Measurements from ENCODE around the gene MBD5. TPM values are rescaled to one million over a fixed set of nuclear protein-coding genes. Genes with fewer than 3 reads are reported as not detected.
A peak's percentile ranks its signal among the peaks of the same experiment; 100 is the strongest.
"Not testable (repeated sequence)": the region's sequence is repeated elsewhere in the genome, so short reads cannot be mapped to it uniquely, and the experiment has no call there.

MBD5 gene
- total RNA-seq, result 10 to 100 TPM; 22.9 to 44.2 (median 40.2) TPM

GRCh38 chr2:148021059-148021861 lies at the start of gene MBD5:
MBD5 (plus strand) TSS chr2:148021091.
- Histone ChIP-seq H3K4me1 (peaks cover 0 to 24% (median 0%) of the 10 kb centered on the region in 4 donors), H3K36me3 (no peaks in the 10 kb centered on the region), H3K9me3 (no peaks in the 10 kb centered on the region), H3K27ac (peak within 1 kb of the TSS; percentile 81 to 97 (median 96)), H3K27me3 (no peaks in the 10 kb centered on the region), H3K4me3 (peak within 1 kb of the TSS; percentile 64 to 90 (median 72))
- TF ChIP-seq POLR2A (IDR thresholded peaks at IDR 0.05), result no peak
- TF ChIP-seq CTCF (IDR thresholded peaks at IDR 0.05), result no peak
- DNase-seq, result peak in 2 of 3 donors; percentile 46 to 71

DNA sequence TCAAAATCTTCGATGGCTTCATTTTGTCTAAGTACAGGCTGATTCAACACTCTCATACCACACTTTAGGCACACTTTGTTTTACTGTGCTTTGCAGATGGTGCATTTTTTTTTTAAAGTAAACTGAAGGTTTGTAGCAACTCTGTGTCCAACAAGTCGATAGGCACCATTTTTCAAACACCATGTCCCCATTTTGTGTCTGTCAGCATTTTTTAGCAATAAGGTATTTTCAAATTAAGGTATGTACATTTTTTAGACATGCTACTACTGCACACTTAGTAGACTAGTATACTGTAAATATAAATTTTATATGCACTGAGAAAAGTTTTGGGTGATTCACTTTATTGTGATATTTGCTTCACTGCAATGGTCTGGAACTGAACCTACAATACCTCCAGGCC lies 44.8 kb upstream of the MBD5 start:
- no peaks in the 10 kb centered on the region for H3K36me3 ChIP-seq
- TF ChIP-seq POLR2A (IDR thresholded peaks at IDR 0.05) (no peak), CTCF (IDR thresholded peaks at IDR 0.05) (no peak)
- H3K27ac ChIP-seq, result no peak overlapping the region
- H3K9me3 ChIP-seq, result no peaks in the 10 kb centered on the region
- no peaks in the 10 kb centered on the region for H3K4me1 ChIP-seq
- H3K27me3 ChIP-seq, result no peaks in the 10 kb centered on the region
- no peak for DNase-seq
- H3K4me3 ChIP-seq, result no peak overlapping the region

DNA sequence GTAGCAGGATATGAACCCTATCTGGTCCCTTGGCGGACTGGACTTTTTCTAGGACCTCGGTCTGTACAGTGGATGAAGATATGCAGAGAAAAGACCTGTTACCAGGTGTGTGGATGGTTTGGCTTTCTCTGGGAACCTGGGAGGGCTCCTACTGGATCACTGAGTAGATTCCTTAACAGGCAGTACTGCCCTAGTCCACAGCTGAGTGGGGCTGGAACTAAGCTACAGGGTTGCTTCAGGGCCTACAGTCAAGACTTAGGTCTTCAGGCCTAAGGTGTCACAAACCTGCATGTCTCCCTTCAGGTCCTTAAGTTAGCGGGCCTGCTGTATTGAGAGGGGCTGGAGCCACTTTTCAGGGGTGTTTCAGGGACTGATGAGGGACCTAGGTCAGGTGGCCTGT lies 43.2 kb upstream of the MBD5 start:
- Histone ChIP-seq H3K4me1 (no peaks in the 10 kb centered on the region), H3K27ac (no peak overlapping the region), H3K36me3 (no peaks in the 10 kb centered on the region), H3K27me3 (no peaks in the 10 kb centered on the region), H3K4me3 (no peak overlapping the region), H3K9me3 (no peaks in the 10 kb centered on the region)
- TF ChIP-seq POLR2A (IDR thresholded peaks at IDR 0.05), result no peak
- DNase-seq, result no peak

DNA sequence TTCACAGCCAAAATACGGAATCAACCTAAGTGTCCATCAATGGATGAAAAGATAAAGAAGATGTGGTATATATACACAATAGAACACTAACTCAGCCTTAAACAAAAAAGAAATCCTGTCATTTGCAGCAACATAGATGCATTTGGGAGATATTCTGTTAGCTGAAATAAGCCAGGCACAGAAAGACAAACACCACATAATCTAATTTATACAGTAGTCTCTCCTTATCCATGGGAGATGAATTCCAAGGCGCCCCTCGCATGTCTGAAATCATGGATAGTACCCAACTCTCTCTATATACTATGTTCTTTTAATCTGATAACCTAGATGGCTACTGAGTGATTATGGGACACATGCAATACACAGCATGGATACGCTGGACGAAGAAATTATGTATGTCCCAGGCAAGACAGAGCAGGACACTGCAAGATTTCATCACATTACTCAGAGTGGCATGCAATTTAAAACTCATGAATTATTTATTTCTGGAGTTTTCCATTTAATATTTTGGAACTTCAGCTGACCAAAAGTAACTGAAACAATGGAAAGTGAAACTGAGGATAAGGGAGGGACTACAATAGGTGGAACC lies 39.9 kb upstream of the MBD5 start:
- Histone ChIP-seq H3K36me3 (no peaks in the 10 kb centered on the region), H3K27me3 (no peaks in the 10 kb centered on the region), H3K27ac (no peak overlapping the region), H3K9me3 (no peaks in the 10 kb centered on the region), H3K4me1 (no peaks in the 10 kb centered on the region), H3K4me3 (no peak overlapping the region)
- TF ChIP-seq CTCF (IDR thresholded peaks at IDR 0.05), result no peak
- DNase-seq, result no peak

DNA sequence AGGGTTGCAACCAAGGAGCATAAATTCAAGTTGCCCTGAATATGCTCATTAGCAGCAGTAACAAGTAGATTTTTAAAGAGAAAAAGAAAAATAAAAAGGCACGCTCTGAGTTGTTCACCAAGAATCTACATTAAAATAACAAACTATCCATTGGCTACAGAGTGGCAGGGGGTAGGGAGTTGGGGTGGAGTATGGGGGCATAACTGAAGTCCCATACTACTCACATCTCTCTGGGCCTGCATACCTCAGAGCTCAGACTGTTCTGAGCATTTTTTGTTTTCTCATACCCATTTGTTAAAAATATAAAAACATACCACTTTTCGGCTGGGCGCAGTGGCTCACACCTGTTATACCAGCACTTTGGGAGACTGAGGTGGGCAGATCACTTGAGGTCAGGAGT lies 31.8 kb upstream of the MBD5 start:
- Histone ChIP-seq H3K36me3 (no peaks in the 10 kb centered on the region), H3K27me3 (no peaks in the 10 kb centered on the region), H3K4me3 (no peak overlapping the region), H3K4me1 (no peaks in the 10 kb centered on the region), H3K27ac (no peak overlapping the region), H3K9me3 (no peaks in the 10 kb centered on the region)
- no peak for TF ChIP-seq CTCF (IDR thresholded peaks at IDR 0.05)
- TF ChIP-seq POLR2A (IDR thresholded peaks at IDR 0.05), result no peak
- DNase-seq, result no peak

DNA sequence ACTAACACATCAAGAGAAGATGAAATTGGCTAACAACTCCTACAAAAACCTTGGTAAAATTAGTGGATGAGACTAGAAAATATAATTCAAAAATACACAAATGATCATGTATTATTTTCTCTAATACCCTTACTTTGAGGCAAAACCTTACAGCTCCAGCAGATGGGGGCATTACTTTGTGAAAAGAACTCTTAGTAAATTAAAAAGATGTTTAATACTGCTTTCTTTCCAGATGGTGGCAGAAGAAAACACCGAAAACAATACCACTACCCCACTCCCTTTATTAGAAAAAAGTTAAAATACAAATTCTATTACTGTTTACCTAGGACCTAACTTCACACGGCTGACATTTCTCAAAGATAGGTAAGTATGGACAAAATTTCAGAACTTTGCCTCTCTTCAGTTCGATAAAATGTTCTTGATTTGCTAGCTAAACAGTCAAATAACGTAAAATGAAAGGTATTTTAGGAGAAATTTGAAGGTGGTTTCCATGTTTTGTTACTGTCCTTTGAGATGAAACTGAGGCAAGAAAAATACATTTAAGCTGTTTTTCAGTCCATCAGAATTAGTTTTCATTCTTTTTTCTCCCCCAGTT lies 31.0 kb upstream of the MBD5 start:
- no peaks in the 10 kb centered on the region for H3K9me3 ChIP-seq
- TF ChIP-seq CTCF (IDR thresholded peaks at IDR 0.05) (peak; percentile 34 to 57 (median 50)), POLR2A (IDR thresholded peaks at IDR 0.05) (no peak)
- H3K27ac ChIP-seq, result no peak overlapping the region
- DNase-seq, result no peak
- no peaks in the 10 kb centered on the region for H3K27me3 ChIP-seq
- no peak overlapping the region for H3K4me3 ChIP-seq
- no peaks in the 10 kb centered on the region for H3K36me3 ChIP-seq
- no peaks in the 10 kb centered on the region for H3K4me1 ChIP-seq

DNA sequence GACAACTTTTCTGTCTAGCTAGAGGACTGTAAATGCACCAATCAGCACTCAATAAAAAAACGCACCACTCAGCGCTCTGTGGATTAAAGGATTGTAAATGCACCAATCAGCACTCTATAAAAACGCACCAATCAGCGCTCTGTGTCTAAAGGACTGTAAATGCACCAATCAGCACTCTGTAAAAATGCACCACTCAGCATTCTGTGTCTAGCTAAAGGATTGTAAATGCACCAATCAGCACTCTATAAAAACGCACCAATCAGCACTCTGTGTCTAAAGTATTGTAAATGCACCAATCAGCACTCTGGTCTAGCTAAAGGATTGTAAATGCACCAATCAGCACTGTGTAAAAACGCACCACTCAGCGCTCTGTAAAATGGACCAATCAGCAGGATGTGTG lies 25.9 kb upstream of the MBD5 start:
- H3K27ac ChIP-seq, H3K27me3 ChIP-seq, H3K9me3 ChIP-seq, H3K4me3 ChIP-seq, DNase-seq, H3K36me3 ChIP-seq, H3K4me1 ChIP-seq: not testable (repeated sequence)

Data from Peyer's patch (tissue), 4 donors.